GM12878 (cell line): Measurements from ENCODE around the gene KCND2. TPM values are rescaled to one million over a fixed set of nuclear protein-coding genes. Genes with fewer than 3 reads are reported as not detected.

Source experiments
- ATAC-seq: fragments of 200-7000 bp; cut with Tn5 transposase; 3 replicates; pipeline ENCODE4 v1.9.1; 2020; ENCODE audit warnings: mild to moderate bottlenecking, moderate library complexity
- BruUV-seq: library from RNA; stranded (reverse); fragments of 400-500 nt; replicated peaks from 2 replicates; lab custom pipeline; 2021; lab: Mats Ljungman, UMichigan
- CTCF ChIA-PET: fragments of 300-600 bp; sonication (Branson Sonifier 250); formaldehyde crosslinking; extraction: SDS; loops from one replicate; lab custom pipeline; 2021; ENCODE audit warnings: inconsistent platforms; lab: Yijun Ruan, JAX
- POLR2A ChIA-PET: fragments of 350-600 bp; formaldehyde crosslinking; extraction: SDS; loops from one replicate; lab custom pipeline; 2021; ENCODE audit warnings: inconsistent platforms; lab: Charles Lee
- RAD21 ChIA-PET: fragments of 300-600 bp; sonication (Branson Sonifier 250); formaldehyde crosslinking; loops from one replicate; lab custom pipeline; 2023; ENCODE audit warnings: antibody characterized with exemption; ENCODE audit not compliant: unreplicated experiment; lab: Charles Lee
- SMC1A ChIA-PET: fragments of 300-600 bp; sonication (Branson Sonifier 250); formaldehyde crosslinking; loops from one replicate; lab custom pipeline; 2023; ENCODE audit not compliant: unreplicated experiment, uncharacterized antibody; lab: Charles Lee
- DNase-seq: peaks from one replicate; pipeline ENCODE4 v3.0.0-alpha.2; 2011; ENCODE audit warnings: low read depth, low spot score
- FAIRE-seq: peaks from 3 replicates; lab custom pipeline; 2011; peaks lifted over from hg19 to GRCh38; lab: Jason Lieb, UNC
- H2AFZ ChIP-seq: 2 replicates; pipeline ENCODE4 v1.6.0; 2011; ENCODE audit warnings: low read depth, low read length, control low read depth; ENCODE audit not compliant: control insufficient read depth
- H3K27ac ChIP-seq: 2 replicates; pipeline ENCODE4 v1.5.1; 2011; ENCODE audit warnings: control low read depth; ENCODE audit not compliant: control insufficient read depth, insufficient read depth
- H3K27me3 ChIP-seq, 2 experiments: replicated peaks in 1 of 2; 2 replicates each; pipeline versions ENCODE4 v1.6.0 to v1.6.1; 2011; ENCODE audit warnings: low read length in 1 of 2; ENCODE audit not compliant: control insufficient read depth in 2 of 2, insufficient read depth in 2 of 2
- H3K36me3 ChIP-seq, 2 experiments: 2 replicates each; pipeline ENCODE4 v1.5.1; 2011; ENCODE audit warnings: low read length in 1 of 2; ENCODE audit not compliant: control insufficient read depth in 2 of 2, insufficient read depth in 2 of 2
- H3K4me1 ChIP-seq: 2 replicates; pipeline ENCODE4 v1.6.1; 2011; ENCODE audit warnings: mild to moderate bottlenecking, low read length, moderate library complexity, mixed read lengths; ENCODE audit not compliant: control insufficient read depth, insufficient read depth
- H3K4me2 ChIP-seq: 2 replicates; pipeline ENCODE4 v1.6.0; 2011; ENCODE audit warnings: control low read depth; ENCODE audit not compliant: control insufficient read depth, insufficient read depth
- H3K4me3 ChIP-seq: fragments of 200-600 bp; sonication (generic); 2 replicates; pipeline ENCODE4 v1.5.1; 2016
- H3K79me2 ChIP-seq: 2 replicates; pipeline ENCODE4 v1.6.0; 2011; ENCODE audit warnings: low read length; ENCODE audit not compliant: control insufficient read depth, insufficient read depth
- H3K9ac ChIP-seq: 2 replicates; pipeline ENCODE4 v1.8.0; 2011; ENCODE audit warnings: low read length, control low read depth, mixed read lengths; ENCODE audit not compliant: control insufficient read depth, insufficient read depth
- H3K9me3 ChIP-seq: replicated peaks from 3 replicates; pipeline ENCODE4 v1.5.1; 2011; ENCODE audit warnings: mild to moderate bottlenecking, low read length; ENCODE audit not compliant: control insufficient read depth, insufficient read depth
- H4K20me1 ChIP-seq: 2 replicates; pipeline ENCODE4 v1.6.0; 2011; ENCODE audit not compliant: control insufficient read depth, insufficient read depth
- NFXL1 ChIP-seq: fragments of 450-650 bp; IDR thresholded peaks from 2 replicates; pipeline ENCODE4 v1.6.1; 2017; ENCODE audit warnings: antibody characterized with exemption, mild to moderate bottlenecking, borderline replicate concordance
- WGBS: methylation state at CpG from one replicate; pipeline ENCODE4 v1.1.6; 2016; ENCODE audit warnings: low lambda C conversion rate; ENCODE audit not compliant: insufficient replicate concordance, insufficient coverage; ENCODE audit errors: missing lambda C conversion rate; 5-methylcytosine and 5-hydroxymethylcytosine counted together
- in situ Hi-C: fragments of 300-500 bp; cut with MboI; formaldehyde crosslinking; loops from 9 replicates; pipeline ENCODE4 v1.14.3; 2018; ENCODE audit warnings: mixed read lengths
- intact Hi-C: fragments of 100-400 bp; cut with micrococcal nuclease; formaldehyde crosslinking; loops from one replicate; pipeline ENCODE4 v1.14.2; 2022; ENCODE audit not compliant: unreplicated experiment
- polyA plus RNA-seq, 11 experiments: library from polyadenylated mRNA; depleted of rRNA in 4 of 11; unstranded in 6 of 11; stranded (reverse) in 5 of 11; fragments of >200 nt; fragmentation: Nextera tagmentation in 4 of 11; fragmentation: Illumina TruSeq in 1 of 11; extraction: Ambion mirVana in 4 of 11; extraction: Trizol in 1 of 11; gene quantifications; 1 replicate in 1 of 11; 2 replicates in 10 of 11; pipeline versions ENCODE4 v1.2.1 to v1.2.3, GENCODE V29; 2011 to 2016; ENCODE audit warnings: inconsistent platforms in 2 of 11, missing spikeins in 2 of 11, low read depth in 1 of 11
- total RNA-seq, 4 experiments: library from RNA; depleted of rRNA in 3 of 4; stranded (reverse); fragments of >200 nt in 3 of 4; fragmentation: Illumina TruSeq in 1 of 4; extraction: Trizol in 1 of 4; gene quantifications; 2 replicates each; pipeline versions ENCODE4 v1.2.1 to v1.2.3, GENCODE V29; 2013 to 2021
- TF ChIP-seq, protein P1 (sequence below): IDR thresholded peaks from 2 replicates; pipeline ENCODE4 v1.6.1; 2012; ENCODE audit warnings: mild to moderate bottlenecking, low read depth, low read length

KCND2 gene
- total and polyA plus RNA-seq, 10 of the 15 experiments (the other 5 are each of a cell fraction or from before 2014, with no cell fraction given): 3.6 to 22.3 (median 6.3) TPM

DNA sequence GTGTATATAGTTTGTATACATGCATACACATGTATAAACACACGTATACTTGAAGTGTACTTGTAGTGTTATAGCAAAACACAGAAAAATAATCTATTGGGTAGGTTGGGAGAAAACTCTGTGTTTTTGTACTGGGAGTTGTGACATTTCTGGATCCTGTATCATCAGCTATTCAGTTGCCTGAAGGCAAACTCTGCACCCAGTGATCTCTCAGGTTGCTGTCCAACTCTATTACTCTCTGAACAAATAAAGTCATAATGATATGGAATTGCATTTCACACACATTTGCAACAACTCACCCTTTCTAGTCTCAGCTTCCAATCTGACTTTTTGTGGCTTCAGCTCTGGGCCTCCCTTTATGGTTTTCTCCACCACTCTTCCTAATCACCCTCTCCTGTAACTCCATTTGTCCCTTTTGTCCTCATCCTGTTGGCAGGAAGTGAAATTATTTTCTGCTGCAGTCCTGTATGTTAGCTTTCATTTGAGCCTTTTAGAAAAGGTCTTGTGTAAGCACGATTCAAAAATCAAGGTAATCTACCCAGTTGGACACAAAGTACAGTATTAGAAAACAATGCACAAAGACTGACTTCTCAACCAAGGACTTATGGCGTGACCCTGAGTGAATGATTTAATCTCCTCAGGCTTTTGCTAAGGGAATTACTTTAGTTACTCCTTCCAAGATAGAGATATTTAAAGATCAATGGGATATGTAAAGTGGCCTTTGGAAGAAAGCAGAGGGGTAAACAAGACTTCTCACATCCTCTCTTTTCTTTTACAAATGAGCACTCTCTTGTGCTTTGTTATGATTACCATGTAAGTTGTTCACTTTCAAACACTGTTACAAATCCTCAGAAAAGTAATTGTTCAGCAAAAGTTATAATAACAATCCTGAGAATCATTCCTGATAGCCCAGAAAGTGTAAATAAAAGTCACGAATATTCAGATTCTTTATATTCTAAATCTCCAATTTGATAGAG is 249.1 kb downstream of the KCND2 start:
- no peaks in the 10 kb centered on the region for H3K36me3 ChIP-seq
- in situ Hi-C loops: no loop called here
- intact Hi-C loops: no loop called here
- H2AFZ ChIP-seq: no peak overlapping the region
- ATAC-seq: no peak; the same call in 2 of the 3 replicates
- H3K9ac ChIP-seq: no peak overlapping the region
- no peak for DNase-seq
- ChIA-PET CTCF (interaction anchor here (1.4 kb wide), 1 partner anchor 248 kb away, joined by 3 read pairs; no protein-coding TSS in a partner anchor), POLR2A (no interaction called here), RAD21 (no interaction called here), SMC1A (interaction anchor here (0.7 to 0.8 kb wide), 2 partner anchors 16 to 43 kb away, joined by 3 to 4 read pairs; no protein-coding TSS in a partner anchor)
- H4K20me1 ChIP-seq: no peaks in the 10 kb centered on the region
- BruUV-seq: no TSS peak
- H3K79me2 ChIP-seq: no peaks in the 10 kb centered on the region
- 52% methylated on average over 4 of the region's 4 CpGs for WGBS
- no peak for FAIRE-seq
- H3K4me3 ChIP-seq: no peak overlapping the region
- no peaks in the 10 kb centered on the region for H3K4me1 ChIP-seq
- H3K4me2 ChIP-seq: no peak overlapping the region
- TF ChIP-seq, protein P1, sequence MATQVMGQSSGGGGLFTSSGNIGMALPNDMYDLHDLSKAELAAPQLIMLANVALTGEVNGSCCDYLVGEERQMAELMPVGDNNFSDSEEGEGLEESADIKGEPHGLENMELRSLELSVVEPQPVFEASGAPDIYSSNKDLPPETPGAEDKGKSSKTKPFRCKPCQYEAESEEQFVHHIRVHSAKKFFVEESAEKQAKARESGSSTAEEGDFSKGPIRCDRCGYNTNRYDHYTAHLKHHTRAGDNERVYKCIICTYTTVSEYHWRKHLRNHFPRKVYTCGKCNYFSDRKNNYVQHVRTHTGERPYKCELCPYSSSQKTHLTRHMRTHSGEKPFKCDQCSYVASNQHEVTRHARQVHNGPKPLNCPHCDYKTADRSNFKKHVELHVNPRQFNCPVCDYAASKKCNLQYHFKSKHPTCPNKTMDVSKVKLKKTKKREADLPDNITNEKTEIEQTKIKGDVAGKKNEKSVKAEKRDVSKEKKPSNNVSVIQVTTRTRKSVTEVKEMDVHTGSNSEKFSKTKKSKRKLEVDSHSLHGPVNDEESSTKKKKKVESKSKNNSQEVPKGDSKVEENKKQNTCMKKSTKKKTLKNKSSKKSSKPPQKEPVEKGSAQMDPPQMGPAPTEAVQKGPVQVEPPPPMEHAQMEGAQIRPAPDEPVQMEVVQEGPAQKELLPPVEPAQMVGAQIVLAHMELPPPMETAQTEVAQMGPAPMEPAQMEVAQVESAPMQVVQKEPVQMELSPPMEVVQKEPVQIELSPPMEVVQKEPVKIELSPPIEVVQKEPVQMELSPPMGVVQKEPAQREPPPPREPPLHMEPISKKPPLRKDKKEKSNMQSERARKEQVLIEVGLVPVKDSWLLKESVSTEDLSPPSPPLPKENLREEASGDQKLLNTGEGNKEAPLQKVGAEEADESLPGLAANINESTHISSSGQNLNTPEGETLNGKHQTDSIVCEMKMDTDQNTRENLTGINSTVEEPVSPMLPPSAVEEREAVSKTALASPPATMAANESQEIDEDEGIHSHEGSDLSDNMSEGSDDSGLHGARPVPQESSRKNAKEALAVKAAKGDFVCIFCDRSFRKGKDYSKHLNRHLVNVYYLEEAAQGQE: 0 out of 2 replicates have a peak, but pooled peaks have one; percentile 45
- no peak for TF ChIP-seq NFXL1
- no peak overlapping the region for H3K27ac ChIP-seq
- no peaks in the 10 kb centered on the region for H3K9me3 ChIP-seq
- H3K27me3 ChIP-seq: no peaks in the 10 kb centered on the region
